A549 (cell line): ENCODE measurements around the gene KRTAP3-3.

ENCODE experiments used
- CTCF ChIP-seq: fragments of >200 bp; sonication (Bioruptor Twin); formaldehyde crosslinking; IDR thresholded peaks from 3 replicates; pipeline ENCODE4 v1.5.1; 2016
- EP300 ChIP-seq, 2 experiments: fragments of >200 bp; sonication (Bioruptor Twin); formaldehyde crosslinking; IDR thresholded peaks; 2 replicates in 1 of 2; 3 replicates in 1 of 2; pipeline ENCODE4 v1.6.1; 2016 to 2017

DNA sequence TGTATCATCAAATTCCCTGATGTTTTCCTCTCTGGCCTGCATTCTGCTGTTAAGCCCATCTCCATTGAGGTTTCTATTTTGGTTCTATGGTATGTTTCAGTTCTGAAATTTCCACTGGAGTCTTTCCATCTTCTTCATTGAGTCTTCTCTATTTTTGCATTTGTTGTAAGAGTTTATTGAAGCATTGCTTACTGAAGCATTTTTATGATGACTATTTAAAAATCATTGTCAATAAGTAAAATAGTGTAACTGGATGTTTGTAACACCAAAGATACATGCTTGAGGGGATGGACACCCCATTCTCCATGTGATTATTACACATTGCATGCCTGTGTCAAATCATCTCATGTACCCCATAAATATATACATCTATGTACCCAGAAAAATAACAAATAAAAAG lies 18.4 kb downstream of the KRTAP3-3 start:
- TF ChIP-seq CTCF (no peak), EP300 (IDR thresholded peaks at IDR 0.05) (no peak)
